Nucleus accumbens (tissue), 56 donors: ENCODE measurements around the gene PHACTR1.

Experiments used
- DNase-seq, 56 donors: peaks; one replicate each; lab custom pipeline; 2025; lab: John Stamatoyannopoulos, UW

The PHACTR1 gene

GRCh38 chr6:13212538-13212937 lies 496.0 kb downstream of the PHACTR1 start:
- DNase-seq, result no peak

DNA sequence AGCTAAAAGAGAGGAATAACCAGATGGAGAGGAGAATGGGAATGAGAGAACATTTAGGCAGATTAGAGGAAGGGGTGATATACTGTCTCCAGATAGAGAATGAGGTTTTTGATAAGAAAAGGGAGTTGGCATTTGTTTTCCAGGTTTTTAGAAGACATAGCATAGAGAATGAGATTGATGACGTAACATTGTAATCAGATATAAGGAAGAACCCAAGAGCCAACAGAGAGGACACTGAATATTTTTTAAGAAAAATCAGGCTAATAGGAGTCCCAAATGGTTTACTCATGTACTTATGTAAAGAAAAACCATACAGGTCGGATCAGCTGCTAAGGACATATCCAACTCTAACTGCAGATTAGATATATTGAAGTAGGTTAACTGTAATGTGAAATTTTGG lies 498.8 kb downstream of the PHACTR1 start:
- no peak for DNase-seq

DNA sequence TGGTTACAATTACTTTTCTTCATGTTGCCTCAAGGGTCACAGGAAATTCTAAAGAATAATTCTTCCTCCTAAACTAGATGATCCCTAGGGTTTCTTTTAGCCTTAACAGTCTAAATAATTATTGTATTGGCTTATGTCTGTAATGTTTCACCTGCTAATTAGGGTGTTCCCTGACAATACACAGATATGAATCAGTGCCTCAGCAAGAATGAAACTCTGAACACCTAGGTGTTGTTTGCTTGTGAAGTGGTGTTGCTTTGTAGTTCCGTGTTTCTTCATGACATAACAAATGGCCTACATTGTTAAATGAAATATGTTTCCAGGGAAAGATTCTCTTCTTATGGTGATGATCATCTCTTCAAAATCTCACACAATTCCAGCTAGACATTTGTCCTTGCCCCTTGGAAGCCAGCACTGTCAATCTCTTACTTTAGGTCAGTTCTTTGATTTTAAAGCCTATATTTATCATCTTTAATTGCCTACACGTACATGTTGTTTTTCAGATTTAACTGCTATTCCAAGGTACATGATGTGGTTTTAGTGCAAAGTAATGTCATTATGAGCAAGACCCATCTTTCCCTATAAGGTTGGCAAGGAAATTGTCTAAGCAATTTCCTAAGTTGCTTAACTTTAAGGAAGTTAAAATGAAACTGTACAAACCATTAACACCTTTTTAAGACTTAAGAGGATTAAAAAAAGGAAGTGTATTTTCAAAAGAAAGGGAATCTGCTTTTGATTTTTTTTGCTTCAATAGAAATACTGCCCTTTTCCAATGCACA lies 499.9 kb downstream of the PHACTR1 start:
- no peak for DNase-seq

GRCh38 chr6:13217206-13217905 lies 500.8 kb downstream of the PHACTR1 start:
- DNase-seq, result no peak

DNA sequence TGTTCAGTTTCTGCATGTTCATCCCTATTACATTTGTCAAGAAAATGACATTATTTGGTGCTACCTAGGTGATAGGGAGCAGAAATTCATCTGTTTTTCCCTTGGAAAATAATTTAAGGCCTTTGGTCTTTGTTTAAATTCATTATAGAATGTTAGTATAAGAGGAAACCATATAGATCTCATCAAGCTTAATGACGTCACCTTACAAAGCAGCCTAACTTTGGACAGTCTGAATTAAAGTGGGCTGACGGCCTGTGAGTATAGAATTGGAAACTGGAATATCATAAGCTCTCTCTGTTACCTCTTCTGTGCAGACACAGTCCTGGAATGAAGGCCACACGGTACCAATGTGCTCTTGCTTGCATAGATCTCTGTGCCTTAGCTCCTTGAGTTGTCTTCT lies 503.7 kb downstream of the PHACTR1 start:
- no peak for DNase-seq

- no peak for DNase-seq
Measured at GRCh38 chr6:13222048-13222447, 505.5 kb downstream of the PHACTR1 start.

DNA sequence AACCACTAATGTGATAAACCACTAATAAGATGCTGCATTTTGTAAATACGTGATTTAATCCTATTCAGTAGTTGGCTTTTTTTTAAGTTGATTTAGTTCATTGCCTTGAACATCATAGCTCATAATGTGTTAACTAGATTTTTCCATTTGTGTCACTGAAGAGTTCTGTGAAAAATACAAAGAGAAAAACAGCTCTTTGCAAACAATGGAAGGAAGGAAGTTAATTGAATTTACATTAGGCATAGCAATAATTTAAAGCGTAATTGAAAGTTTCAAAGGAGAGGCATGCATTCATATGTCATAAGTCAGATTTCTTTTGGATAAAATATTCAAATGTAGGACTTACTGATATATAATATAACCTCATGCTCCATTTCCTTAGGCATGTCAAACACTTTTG lies 509.5 kb downstream of the PHACTR1 start:
- no peak for DNase-seq

- no peak for DNase-seq
Measured at GRCh38 chr6:13228264-13229204, 512.0 kb downstream of the PHACTR1 start.

GRCh38 chr6:13229205-13230085 lies 512.9 kb downstream of the PHACTR1 start:
- no peak for DNase-seq

GRCh38 chr6:13233106-13233505 lies 516.5 kb downstream of the PHACTR1 start:
- DNase-seq, result no peak

- no peak for DNase-seq
Measured at GRCh38 chr6:13234130-13234529, 517.6 kb downstream of the PHACTR1 start.

DNA sequence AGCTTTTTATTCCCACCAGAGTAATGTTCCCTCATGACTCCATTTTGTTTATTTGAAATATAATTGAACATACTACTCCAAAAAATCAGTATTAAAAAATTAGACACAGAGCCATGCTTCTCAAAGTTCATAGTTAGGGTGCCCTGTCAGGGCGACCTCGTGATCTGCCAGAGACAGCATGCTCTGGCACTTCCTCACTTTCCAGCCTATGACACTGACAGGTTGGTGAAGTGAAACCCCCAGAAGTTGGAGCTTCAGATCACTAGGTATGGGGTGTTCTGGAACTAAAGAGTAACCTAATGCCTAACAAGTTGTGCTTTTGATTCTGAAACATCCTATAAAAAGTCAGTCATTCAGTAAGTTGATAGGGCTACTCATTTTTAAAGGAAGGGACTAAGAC lies 518.8 kb downstream of the PHACTR1 start:
- no peak for DNase-seq

- DNase-seq, result no peak
Measured at GRCh38 chr6:13237318-13237717, 520.8 kb downstream of the PHACTR1 start.

- no peak for DNase-seq
Measured at GRCh38 chr6:13238017-13238416, 521.5 kb downstream of the PHACTR1 start.

DNA sequence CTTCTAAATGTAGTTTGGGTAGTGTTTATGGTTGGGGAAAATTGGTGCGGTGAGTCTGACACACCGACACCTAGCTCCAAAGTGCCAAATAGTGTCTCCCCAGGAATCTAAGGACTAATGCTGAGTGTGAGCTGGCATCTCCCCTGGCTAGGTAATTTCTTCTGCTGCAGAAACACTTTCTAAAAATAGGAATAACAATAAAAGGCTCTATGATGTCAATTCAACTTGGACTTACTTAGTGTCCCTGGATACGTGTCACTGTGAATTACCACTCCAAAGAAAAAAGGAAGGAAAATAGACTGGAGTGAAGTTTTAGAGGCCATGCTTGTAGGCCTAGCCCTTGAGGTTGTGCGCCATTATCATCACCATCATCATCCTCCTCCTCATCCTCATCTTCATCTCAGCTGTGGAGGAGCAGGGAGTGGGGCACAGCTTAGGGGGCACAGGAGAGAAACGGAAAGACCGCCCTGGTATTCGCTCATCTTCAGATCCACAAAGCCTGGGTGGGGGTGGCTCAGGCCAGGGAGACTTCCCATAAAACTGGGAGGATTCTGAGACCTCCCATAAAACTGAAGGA lies 522.2 kb downstream of the PHACTR1 start:
- DNase-seq, result no peak

GRCh38 chr6:13239530-13240455 lies 523.2 kb downstream of the PHACTR1 start:
- peak in 1 of 56 donors; percentile 5 for DNase-seq

GRCh38 chr6:13241364-13241763 lies 524.8 kb downstream of the PHACTR1 start:
- no peak for DNase-seq

DNA sequence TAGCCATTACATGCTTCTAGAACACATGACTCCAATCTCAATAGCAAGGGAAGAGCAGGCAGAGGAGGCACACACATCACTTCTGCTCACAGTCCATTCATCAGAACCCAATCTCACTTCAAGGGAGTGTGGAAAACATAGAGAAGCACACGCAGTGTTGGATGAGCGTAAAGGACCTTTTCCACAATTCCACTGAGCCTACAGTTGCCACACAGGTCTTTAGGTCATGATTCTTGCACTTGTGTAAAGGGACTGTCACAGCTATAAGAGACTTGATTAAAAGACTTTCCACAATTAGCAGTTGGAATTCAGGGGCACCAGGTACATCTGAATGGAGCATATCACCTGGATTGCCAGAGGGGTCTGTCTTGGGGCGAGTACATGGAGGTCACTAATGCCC lies 525.6 kb downstream of the PHACTR1 start:
- DNase-seq, result no peak

GRCh38 chr6:13242590-13242989 lies 526.0 kb downstream of the PHACTR1 start:
- no peak for DNase-seq
